PFSK-1 (cell line): ENCODE measurements around the gene ITGA3.

Source experiments
- FOXP2 ChIP-seq: optimal IDR thresholded peaks from 2 replicates; pipeline ENCODE3; 2011; ENCODE audit warnings: borderline replicate concordance, control low read depth, inconsistent platforms; ENCODE audit not compliant: insufficient read depth; ENCODE audit errors: extremely low read length, extremely low read depth
- POLR2AphosphoS5 ChIP-seq: IDR thresholded peaks from 2 replicates; pipeline ENCODE4 v1.6.1; 2012; ENCODE audit warnings: low read depth, mild to moderate bottlenecking, control low read depth, low read length, moderate library complexity
- SIN3A ChIP-seq: IDR thresholded peaks from 2 replicates; pipeline ENCODE4 v1.6.1; 2012; ENCODE audit warnings: mild to moderate bottlenecking, low read length, moderate library complexity, borderline replicate concordance; ENCODE audit not compliant: insufficient read depth
- TAF1 ChIP-seq: IDR thresholded peaks from 2 replicates; pipeline ENCODE4 v1.6.1; 2012; ENCODE audit warnings: low read length, control low read depth, borderline replicate concordance; ENCODE audit not compliant: insufficient read depth
- TF ChIP-seq, protein P1 (sequence below), 2 experiments: IDR thresholded peaks; 2 replicates each; pipeline versions ENCODE4 v1.6.1 to v1.8.0; 2011 to 2012; ENCODE audit warnings: low read depth in 2 of 2, low read length in 2 of 2, control low read depth in 1 of 2, inconsistent platforms in 1 of 2, mild to moderate bottlenecking in 1 of 2, moderate library complexity in 1 of 2; ENCODE audit not compliant: insufficient read depth in 1 of 2

Gene ITGA3

DNA sequence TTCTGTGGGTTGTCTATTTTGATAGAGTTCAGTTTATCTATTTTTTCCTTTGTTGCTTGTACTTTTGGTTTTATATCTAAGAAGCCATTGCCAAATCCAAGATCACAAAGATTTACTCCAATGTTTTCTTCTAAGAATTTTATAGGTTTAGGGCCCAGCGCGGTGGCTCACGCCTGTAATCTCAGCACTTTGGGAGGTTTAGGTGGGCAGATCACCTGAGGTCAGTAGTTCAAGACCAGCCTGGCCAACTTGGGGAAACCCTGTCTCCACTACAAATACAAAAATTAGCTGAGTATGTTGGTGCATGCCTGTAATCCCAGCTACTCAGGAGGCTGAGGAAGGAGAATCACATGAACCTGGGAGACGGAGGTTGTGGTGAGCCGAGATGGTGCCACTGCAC is 13.7 kb upstream of the ITGA3 start:
- TF ChIP-seq, protein P1, sequence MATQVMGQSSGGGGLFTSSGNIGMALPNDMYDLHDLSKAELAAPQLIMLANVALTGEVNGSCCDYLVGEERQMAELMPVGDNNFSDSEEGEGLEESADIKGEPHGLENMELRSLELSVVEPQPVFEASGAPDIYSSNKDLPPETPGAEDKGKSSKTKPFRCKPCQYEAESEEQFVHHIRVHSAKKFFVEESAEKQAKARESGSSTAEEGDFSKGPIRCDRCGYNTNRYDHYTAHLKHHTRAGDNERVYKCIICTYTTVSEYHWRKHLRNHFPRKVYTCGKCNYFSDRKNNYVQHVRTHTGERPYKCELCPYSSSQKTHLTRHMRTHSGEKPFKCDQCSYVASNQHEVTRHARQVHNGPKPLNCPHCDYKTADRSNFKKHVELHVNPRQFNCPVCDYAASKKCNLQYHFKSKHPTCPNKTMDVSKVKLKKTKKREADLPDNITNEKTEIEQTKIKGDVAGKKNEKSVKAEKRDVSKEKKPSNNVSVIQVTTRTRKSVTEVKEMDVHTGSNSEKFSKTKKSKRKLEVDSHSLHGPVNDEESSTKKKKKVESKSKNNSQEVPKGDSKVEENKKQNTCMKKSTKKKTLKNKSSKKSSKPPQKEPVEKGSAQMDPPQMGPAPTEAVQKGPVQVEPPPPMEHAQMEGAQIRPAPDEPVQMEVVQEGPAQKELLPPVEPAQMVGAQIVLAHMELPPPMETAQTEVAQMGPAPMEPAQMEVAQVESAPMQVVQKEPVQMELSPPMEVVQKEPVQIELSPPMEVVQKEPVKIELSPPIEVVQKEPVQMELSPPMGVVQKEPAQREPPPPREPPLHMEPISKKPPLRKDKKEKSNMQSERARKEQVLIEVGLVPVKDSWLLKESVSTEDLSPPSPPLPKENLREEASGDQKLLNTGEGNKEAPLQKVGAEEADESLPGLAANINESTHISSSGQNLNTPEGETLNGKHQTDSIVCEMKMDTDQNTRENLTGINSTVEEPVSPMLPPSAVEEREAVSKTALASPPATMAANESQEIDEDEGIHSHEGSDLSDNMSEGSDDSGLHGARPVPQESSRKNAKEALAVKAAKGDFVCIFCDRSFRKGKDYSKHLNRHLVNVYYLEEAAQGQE (IDR thresholded peaks at IDR 0.05; ENCODE audit: insufficient read depth in 1 of 2, low read depth in 2 of 2, low read length in 2 of 2), result no peak
- TF ChIP-seq FOXP2 (no peak), TAF1 (no peak), SIN3A (no peak), POLR2AphosphoS5 (no peak)

DNA sequence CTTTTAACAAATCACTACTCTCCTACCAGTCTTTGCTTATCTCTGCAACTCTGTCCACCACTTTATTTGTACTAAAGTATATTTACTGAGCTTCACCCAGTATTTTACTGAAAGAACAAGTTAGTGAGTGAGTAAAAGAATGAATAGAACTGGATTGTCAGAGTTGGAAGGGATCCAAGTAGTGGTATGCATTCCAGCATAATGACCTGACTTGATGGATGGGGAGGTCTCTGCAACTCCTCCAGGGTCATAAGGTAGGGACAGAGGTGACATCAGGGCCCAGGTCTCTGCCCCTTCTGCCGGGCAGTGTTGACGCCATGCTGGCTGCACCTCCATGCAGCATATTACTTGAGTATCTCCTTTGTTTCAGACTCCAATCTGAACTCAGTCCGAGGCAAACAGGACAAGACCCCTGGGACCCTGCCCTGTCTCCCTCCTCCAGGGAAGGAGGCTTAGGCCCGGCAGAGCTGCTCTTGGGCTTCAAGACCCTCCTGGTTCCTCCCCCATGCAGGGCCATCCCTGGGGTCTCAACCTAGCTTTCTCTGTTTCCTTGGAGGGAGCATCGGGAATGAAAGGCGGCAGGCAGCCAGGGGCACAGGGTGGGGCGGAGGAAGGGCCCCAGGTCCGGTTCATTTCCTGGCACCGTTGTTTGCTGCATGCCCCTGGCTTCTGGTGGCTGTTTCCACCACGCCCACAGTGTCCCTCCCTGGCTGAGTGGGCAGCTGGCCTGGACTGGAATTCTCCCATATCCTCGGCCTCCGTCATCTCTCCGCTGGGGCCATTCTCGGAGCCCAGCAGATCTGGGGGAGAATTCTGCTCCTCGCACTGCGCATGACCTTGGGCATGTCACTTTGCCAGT is 12.4 kb upstream of the ITGA3 start:
- TF ChIP-seq TAF1, result no peak
- no peak for TF ChIP-seq SIN3A
- TF ChIP-seq, protein P1 (IDR thresholded peaks at IDR 0.05; ENCODE audit: insufficient read depth in 1 of 2, low read depth in 2 of 2, low read length in 2 of 2), result no peak
- no peak for TF ChIP-seq POLR2AphosphoS5
- no peak for TF ChIP-seq FOXP2

DNA sequence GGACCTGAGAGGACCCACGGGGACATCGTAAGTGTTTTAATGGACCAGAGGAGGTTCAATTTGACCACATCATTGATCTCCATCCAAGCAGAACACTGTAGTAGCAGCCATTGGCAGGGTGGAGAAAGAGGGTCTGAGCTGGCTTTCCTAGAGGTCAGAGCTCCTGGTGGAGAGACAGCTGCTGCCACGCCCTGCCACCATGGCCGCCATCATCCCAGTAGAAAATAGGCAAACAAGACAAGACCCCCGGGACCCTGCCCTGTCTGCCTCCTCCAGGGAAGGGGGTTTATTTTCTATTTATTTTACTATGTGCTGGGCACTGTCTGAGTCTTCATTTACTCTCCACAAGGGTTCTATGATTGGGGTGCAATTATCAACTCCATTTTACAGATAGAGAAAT is 11.4 kb upstream of the ITGA3 start:
- TF ChIP-seq SIN3A, result no peak
- TF ChIP-seq FOXP2, result no peak
- no peak for TF ChIP-seq TAF1
- no peak for TF ChIP-seq POLR2AphosphoS5
- TF ChIP-seq, protein P1 (IDR thresholded peaks at IDR 0.05; ENCODE audit: insufficient read depth in 1 of 2, low read depth in 2 of 2, low read length in 2 of 2), result no peak

DNA sequence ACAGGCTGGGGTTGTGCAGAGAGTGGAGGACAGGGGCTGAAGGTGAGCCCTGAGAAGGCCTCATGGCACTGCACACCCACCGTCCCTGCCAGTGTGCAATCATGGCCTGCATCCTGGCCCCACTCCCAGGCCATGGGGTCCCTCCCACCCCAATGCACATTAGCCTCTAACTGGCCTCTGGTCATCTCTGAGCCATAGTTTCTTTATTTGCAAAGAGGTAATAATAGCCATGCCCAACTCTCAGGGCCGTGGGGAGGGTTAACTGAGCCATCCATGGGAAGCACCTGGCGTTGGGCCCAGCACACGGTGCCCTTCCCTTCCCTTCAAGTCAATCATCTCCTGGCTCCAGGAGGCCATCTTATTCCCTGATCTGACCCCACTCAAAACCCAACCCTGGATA is 10.8 kb upstream of the ITGA3 start:
- TF ChIP-seq, protein P1 (IDR thresholded peaks at IDR 0.05; ENCODE audit: insufficient read depth in 1 of 2, low read depth in 2 of 2, low read length in 2 of 2), result no peak
- TF ChIP-seq TAF1 (no peak), POLR2AphosphoS5 (no peak), FOXP2 (no peak), SIN3A (no peak)
